Measurements from ENCODE around the gene HACD1.

GRCh38 chr10:17649836-17650235, 32.7 kb upstream of the HACD1 start:
- TF ChIP-seq POLR2A (IDR thresholded peaks at IDR 0.05; ENCODE audit: low read length) = no peak
- TF ChIP-seq GATA1 (IDR thresholded peaks at IDR 0.05; ENCODE audit: low read depth, low read length) = no peak

All from erythroblast (primary cell).